Placental epithelial cell (primary cell): ENCODE measurements around the gene DOCK7. TPM values are rescaled to one million over a fixed set of nuclear protein-coding genes. Genes with fewer than 3 reads are reported as not detected.

Source experiments
- small RNA-seq: library from RNA; depleted of rRNA; stranded (forward); fragments of <200 nt; gene quantifications from one replicate; pipeline ENCODE3, GENCODE V24; 2012
- total RNA-seq: library from RNA; depleted of rRNA; stranded (reverse); fragments of >200 nt; gene quantifications from 2 replicates; pipeline ENCODE4 v1.2.3, GENCODE V29; 2012

DOCK7 gene, protein sequence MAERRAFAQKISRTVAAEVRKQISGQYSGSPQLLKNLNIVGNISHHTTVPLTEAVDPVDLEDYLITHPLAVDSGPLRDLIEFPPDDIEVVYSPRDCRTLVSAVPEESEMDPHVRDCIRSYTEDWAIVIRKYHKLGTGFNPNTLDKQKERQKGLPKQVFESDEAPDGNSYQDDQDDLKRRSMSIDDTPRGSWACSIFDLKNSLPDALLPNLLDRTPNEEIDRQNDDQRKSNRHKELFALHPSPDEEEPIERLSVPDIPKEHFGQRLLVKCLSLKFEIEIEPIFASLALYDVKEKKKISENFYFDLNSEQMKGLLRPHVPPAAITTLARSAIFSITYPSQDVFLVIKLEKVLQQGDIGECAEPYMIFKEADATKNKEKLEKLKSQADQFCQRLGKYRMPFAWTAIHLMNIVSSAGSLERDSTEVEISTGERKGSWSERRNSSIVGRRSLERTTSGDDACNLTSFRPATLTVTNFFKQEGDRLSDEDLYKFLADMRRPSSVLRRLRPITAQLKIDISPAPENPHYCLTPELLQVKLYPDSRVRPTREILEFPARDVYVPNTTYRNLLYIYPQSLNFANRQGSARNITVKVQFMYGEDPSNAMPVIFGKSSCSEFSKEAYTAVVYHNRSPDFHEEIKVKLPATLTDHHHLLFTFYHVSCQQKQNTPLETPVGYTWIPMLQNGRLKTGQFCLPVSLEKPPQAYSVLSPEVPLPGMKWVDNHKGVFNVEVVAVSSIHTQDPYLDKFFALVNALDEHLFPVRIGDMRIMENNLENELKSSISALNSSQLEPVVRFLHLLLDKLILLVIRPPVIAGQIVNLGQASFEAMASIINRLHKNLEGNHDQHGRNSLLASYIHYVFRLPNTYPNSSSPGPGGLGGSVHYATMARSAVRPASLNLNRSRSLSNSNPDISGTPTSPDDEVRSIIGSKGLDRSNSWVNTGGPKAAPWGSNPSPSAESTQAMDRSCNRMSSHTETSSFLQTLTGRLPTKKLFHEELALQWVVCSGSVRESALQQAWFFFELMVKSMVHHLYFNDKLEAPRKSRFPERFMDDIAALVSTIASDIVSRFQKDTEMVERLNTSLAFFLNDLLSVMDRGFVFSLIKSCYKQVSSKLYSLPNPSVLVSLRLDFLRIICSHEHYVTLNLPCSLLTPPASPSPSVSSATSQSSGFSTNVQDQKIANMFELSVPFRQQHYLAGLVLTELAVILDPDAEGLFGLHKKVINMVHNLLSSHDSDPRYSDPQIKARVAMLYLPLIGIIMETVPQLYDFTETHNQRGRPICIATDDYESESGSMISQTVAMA (N-terminal part only)
- 47.0 and 70.7 TPM in 2 replicates for total RNA-seq

GRCh38 chr1:62687903-62688686 lies at the start of gene DOCK7:
DOCK7 (minus strand) TSS chr1:62688386; CDS start chr1:62688264, 122 bp downstream.

DNA sequence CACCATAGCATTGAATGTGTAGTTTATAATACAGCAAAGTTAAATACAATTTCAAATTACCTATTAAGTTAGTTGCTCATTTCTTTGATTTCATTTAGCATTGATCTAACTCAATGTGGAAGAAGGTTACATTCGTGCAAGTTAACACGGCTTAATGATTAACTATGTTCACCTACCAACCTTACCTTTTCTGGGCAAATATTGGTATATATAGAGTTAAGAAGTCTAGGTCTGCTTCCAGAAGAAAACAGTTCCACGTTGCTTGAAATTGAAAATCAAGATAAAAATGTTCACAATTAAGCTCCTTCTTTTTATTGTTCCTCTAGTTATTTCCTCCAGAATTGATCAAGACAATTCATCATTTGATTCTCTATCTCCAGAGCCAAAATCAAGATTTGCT lies 90.9 kb downstream of the DOCK7 start, which contains the start of gene ANGPTL3:
ANGPTL3 (plus strand) TSS at position 240 of the 400 bp plus-strand sequence; CDS start at position 287, 47 bp downstream.

DNA sequence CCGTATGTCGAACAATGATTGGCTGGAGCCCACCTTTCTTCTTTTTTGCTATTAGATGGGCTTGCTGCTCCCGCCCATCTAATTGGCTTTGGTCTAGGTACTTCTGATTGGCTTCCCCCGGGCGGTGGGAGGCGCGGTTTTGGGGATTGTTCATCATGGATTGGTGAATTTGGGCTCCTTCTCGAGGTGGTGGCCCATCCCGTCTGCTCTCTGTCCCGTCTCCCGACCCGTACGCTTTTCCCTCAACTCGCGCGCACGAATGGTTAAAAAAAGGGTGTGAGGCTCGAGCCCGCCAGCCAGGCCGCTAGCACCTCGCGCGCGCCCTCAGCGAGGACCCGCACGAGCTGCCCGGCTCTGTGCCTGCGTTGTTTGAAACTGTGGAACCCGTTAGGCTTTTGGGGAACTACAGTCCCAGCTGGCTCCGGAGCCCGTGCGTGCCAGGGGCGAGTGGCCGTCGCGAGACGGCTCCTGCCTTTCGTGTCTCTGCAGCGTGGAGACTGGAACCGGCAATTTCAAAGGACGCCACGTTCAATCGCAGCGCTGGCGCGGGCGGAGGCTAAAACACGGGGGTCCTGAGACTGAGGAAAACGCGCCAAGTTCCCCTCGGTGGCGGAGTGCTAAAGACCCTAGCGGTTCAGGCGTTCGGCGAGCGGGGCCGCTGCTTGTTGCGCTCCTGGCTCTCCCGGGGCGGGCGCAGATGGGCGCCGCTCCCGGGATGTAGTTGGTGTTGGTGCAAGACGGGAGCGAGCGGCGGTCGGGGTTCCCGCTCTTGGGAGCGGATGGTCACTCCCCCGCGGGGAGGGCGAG lies 251.5 kb downstream of the DOCK7 start, which contains the start of gene USP1:
USP1 (plus strand) TSS at position 584 of the 807 bp plus-strand sequence. CDS start 2,819 bp downstream, outside the sequence.

Small RNA genes within 50 kb of the gene (small RNA-seq; reads per million reads assigned to genes)
- not detected for gene AL451044.1

Other genes starting within 250 kb of the DOCK7 start
- gene ANGPTL3, start 90.9 kb downstream of the DOCK7 start, total RNA-seq, result not detected in 2 replicates
- gene ATG4C, start 95.7 kb upstream of the DOCK7 start, total RNA-seq, result 4.7 and 6.8 TPM in 2 replicates